Body of pancreas (tissue), 4 donors: ENCODE measurements around the gene ZNF622. TPM values are rescaled to one million over a fixed set of nuclear protein-coding genes. Genes with fewer than 3 reads are reported as not detected.
A peak's percentile ranks its signal among the peaks of the same experiment; 100 is the strongest.

Source experiments
- ATAC-seq: fragments of 150-250 bp; one replicate; pipeline ENCODE4 v1.9.1; 2016
- DNase-seq, 4 donors: peaks; one replicate each; pipeline ENCODE4 v3.0.0-alpha.2; 2019
- H3K27ac ChIP-seq, 4 donors: fragments of 200-600 bp; sonication (generic); 1 replicate in 3 of 4; 2 replicates in 1 of 4; pipeline versions ENCODE4 v1.5.1 to v1.6.1; 2016 to 2019; ENCODE audit warnings: mild to moderate bottlenecking in 1 of 4, mixed read lengths in 1 of 4, moderate library complexity in 1 of 4
- H3K27me3 ChIP-seq, 2 donors: fragments of 200-600 bp; sonication (generic); one replicate each; pipeline ENCODE4 v1.6.0; 2016; ENCODE audit warnings: mild to moderate bottlenecking in 1 of 2
- H3K36me3 ChIP-seq, 2 donors: fragments of 200-600 bp; sonication (generic); replicated peaks in 1 of 2; 2 replicates each; pipeline ENCODE4 v1.5.1; 2016; ENCODE audit warnings: low read depth in 2 of 2; ENCODE audit not compliant: insufficient read depth in 1 of 2
- H3K4me1 ChIP-seq: fragments of 200-600 bp; sonication (generic); one replicate; pipeline ENCODE4 v1.6.0; 2016
- H3K4me3 ChIP-seq, 2 donors: fragments of 200-600 bp; sonication (generic); 1 replicate in 1 of 2; 2 replicates in 1 of 2; pipeline ENCODE4 v1.5.1; 2016 to 2019
- H3K9me3 ChIP-seq, 3 donors: fragments of 200-600 bp; sonication (generic); 1 replicate in 2 of 3; 2 replicates in 1 of 3; pipeline ENCODE4 v1.5.1; 2016
- CTCF ChIP-seq, 7 experiments: fragments of 450-650 bp in 4 of 7; fragments of 200-600 bp in 3 of 7; sonication (generic) in 3 of 7; IDR thresholded peaks; one replicate each; pipeline ENCODE4 v1.5.1; 2016 to 2019; ENCODE audit warnings: antibody characterized with exemption in 7 of 7
- POLR2A ChIP-seq, 3 donors: fragments of 450-650 bp; IDR thresholded peaks; one replicate each; pipeline ENCODE4 v1.6.1; 2016; ENCODE audit warnings: antibody characterized with exemption in 3 of 3, mild to moderate bottlenecking in 2 of 3
- WGBS, 2 donors: methylation state at CpG; one replicate each; pipeline ENCODE4 v1.1.5; 2017; 5-methylcytosine and 5-hydroxymethylcytosine counted together
- intact Hi-C: fragments of 100-400 bp; cut with DNase I; formaldehyde crosslinking; loops from one replicate; pipeline ENCODE4 v1.15.1; 2023
- total RNA-seq, 2 donors: library from RNA; depleted of rRNA; stranded (reverse); fragments of >200 nt; gene quantifications; one replicate each; pipeline ENCODE4 v1.1.0, GENCODE V29; 2016

ZNF622 gene
- total RNA-seq, 2 donors from 2014 or later = 28.0 to 45.1 TPM

- DNase-seq (no peak), ATAC-seq (no peak)
- intact Hi-C loops = no loop called here
- H3K27me3 ChIP-seq = no peaks in the 10 kb centered on the region
- TF ChIP-seq POLR2A (IDR thresholded peaks at IDR 0.05) = no peak
- peaks cover 51% of the 10 kb centered on the region for H3K4me1 ChIP-seq
- 11 to 31% methylated on average over 3 of the region's 3 CpGs for WGBS, 2 donors
- H3K27ac ChIP-seq = peak overlapping the region in 3 of 4 donors; percentile 9 to 52 (median 10)
- no peaks in the 10 kb centered on the region for H3K36me3 ChIP-seq
- no peaks in the 10 kb centered on the region for H3K9me3 ChIP-seq
- no peak overlapping the region for H3K4me3 ChIP-seq
Observed at GRCh38 chr5:16471387-16471786, 5.8 kb upstream of the ZNF622 start.

DNA sequence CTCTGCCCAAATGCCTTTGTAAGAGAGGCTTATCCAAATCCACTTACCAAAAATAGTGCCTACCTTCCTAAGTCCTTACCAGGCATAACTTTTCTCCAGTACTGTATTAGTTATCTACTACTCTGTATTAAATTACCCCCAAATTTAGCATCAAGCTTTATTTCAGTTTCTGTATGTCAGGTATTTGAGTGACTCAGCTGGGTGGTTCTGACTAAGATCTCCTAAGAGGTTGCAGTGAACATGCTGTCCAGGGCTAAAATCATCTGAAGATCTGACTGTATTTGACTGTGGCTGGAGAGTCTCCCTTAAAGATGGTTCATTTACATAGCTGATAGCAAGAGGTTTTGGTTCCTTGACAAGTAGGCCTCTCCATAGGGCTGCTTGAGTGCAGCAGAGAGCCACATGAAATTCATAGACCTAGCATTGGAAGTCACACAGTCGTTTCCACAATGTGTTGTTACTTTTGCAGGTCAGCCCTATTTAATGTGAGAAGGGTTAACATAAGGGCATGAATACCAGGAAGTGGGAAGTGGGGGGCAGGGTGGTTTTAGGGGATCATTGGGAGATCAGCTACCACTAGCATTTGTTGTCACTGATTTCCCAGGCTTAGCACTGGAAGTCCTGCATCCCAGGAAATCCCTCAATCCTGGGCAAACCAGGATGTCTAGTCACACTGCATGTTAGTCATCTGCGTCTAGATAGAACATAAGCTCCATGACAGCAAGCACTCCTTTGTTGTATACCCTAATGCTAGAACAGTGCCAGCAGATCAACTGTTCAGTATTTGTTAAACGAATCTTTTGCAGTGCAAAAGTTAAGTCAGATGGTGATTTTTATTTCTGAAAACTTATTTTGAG, 2.0 kb upstream of the ZNF622 start:
- Histone ChIP-seq H3K4me1 (peaks cover 52% of the 10 kb centered on the region), H3K9me3 (no peaks in the 10 kb centered on the region), H3K27ac (peak overlapping the region; percentile 27 to 90 (median 90)), H3K4me3 (no peak overlapping the region), H3K27me3 (no peaks in the 10 kb centered on the region), H3K36me3 (peaks cover 0 to 3% of the 10 kb centered on the region in 2 donors)
- TF ChIP-seq CTCF (IDR thresholded peaks at IDR 0.05) (no peak), POLR2A (IDR thresholded peaks at IDR 0.05) (no peak)
- intact Hi-C loops = no loop called here
- no peak for DNase-seq
- no peak for ATAC-seq
- 29 to 43% methylated on average over 3 of the region's 3 CpGs for WGBS, 2 donors

DNA sequence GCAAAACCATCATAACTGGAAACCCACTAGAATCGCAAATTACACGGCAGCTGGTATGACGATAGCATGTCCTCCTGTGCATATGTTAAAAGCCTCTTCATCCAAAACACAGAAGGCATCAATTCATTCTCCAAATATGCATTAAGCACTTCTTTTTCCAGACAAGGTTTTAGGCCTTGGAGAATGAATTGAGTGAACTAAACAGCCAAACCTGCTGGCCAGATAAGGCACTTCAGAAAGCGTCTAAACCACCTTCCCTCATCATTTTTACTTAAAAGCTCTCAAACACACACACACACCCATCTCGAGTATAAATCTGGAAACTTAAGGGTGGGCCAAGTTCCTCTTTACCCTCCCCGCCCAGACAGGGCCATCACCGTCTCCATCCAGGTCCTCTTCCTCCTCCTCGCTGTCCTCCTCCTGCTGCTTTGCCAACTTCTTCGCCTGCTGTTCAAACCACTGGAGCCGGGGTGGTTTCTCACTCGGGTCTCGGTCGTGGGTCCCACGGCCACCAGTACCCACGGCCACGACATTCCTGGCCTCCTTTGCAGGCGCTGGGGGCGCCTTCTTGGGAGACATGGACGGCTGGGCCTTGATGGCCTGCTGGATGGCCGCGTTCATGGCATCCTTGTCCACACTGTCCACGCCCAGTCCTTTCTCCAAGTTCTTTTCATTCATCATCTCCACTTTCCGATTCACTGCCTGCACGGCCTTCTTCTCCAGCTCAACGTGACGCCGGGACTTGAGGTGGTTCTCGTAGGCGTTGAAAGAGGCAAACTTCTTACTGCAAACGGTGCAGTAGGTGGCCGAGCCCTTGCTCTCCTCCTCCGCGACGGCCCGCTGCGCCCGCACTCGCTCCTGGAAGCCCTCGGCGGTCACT, 696 bp downstream of the ZNF622 start:
- intact Hi-C loops = no loop called here
- no peaks in the 10 kb centered on the region for H3K27me3 ChIP-seq
- no peak for ATAC-seq
- 3 to 4% methylated on average over 36 to 40 of the region's 40 CpGs for WGBS, 2 donors
- peaks cover 0 to 3% of the 10 kb centered on the region in 2 donors for H3K36me3 ChIP-seq
- H3K4me1 ChIP-seq = peaks cover 68% of the 10 kb centered on the region
- H3K27ac ChIP-seq = peak overlapping the region; percentile 74 to 90 (median 90)
- TF ChIP-seq POLR2A (IDR thresholded peaks at IDR 0.05) (no peak), CTCF (IDR thresholded peaks at IDR 0.05) (peak in 3 of 7 experiments; percentile 6 to 37 (median 12))
- no peak for DNase-seq
- H3K4me3 ChIP-seq = peak overlapping the region; percentile 91 to 99
- no peaks in the 10 kb centered on the region for H3K9me3 ChIP-seq

GRCh38 chr5:16464231-16464630, 1.4 kb downstream of the ZNF622 start:
- WGBS, 2 donors = 44 to 50% methylated on average over 1 of the region's 1 CpG
- H3K36me3 ChIP-seq = peaks cover 0 to 3% of the 10 kb centered on the region in 2 donors
- ATAC-seq = no peak
- peaks cover 74% of the 10 kb centered on the region for H3K4me1 ChIP-seq
- no peaks in the 10 kb centered on the region for H3K27me3 ChIP-seq
- TF ChIP-seq POLR2A (IDR thresholded peaks at IDR 0.05) (no peak), CTCF (IDR thresholded peaks at IDR 0.05) (no peak)
- DNase-seq = no peak
- intact Hi-C loops = no loop called here
- H3K27ac ChIP-seq = peak overlapping the region in 2 of 4 donors; percentile 90
- peak overlapping the region; percentile 91 to 99 for H3K4me3 ChIP-seq
- H3K9me3 ChIP-seq = no peaks in the 10 kb centered on the region

DNA sequence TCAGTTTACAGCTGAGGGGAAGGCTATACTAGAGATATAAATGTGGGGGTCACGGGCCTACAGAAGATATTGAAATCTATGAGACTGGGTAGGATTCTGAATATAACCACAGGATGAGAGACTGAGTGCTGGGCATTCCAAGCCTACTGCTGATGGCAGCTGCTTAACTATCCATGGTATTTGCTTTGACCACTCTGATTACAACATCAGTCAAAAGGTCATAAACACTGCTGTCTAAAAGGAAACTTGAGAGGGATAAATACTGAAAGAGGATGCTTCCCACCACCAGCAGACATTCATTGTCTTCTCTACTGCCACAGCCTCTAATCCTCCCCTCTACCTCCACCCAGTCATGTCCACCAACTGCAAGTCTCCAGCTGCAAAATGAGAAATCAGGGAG, 3.8 kb downstream of the ZNF622 start:
- H3K27ac ChIP-seq = no peak overlapping the region
- no peaks in the 10 kb centered on the region for H3K9me3 ChIP-seq
- DNase-seq (no peak), ATAC-seq (no peak)
- peaks cover 0 to 7% of the 10 kb centered on the region in 2 donors for H3K36me3 ChIP-seq
- TF ChIP-seq POLR2A (IDR thresholded peaks at IDR 0.05) = no peak
- no peak for TF ChIP-seq CTCF (IDR thresholded peaks at IDR 0.05)
- H3K4me1 ChIP-seq = peaks cover 76% of the 10 kb centered on the region
- whole genome bisulfite sequencing, 2 donors = 24 to 45% methylated on average over 1 of the region's 1 CpG
- no peaks in the 10 kb centered on the region for H3K27me3 ChIP-seq
- H3K4me3 ChIP-seq = no peak overlapping the region
- intact Hi-C loops = no loop called here
